HCT116 (cell line): ENCODE results near the gene DLG2. TPM values are rescaled to one million over a fixed set of nuclear protein-coding genes. Genes with fewer than 3 reads are reported as not detected.

Source experiments
- ATAC-seq: fragments of 200-7000 bp; cut with Tn5 transposase; 2 replicates; pipeline ENCODE4 v1.9.1; 2020; ENCODE audit warnings: mild to moderate bottlenecking, moderate library complexity
- BruUV-seq: library from RNA; stranded (reverse); fragments of 400-500 nt; replicated peaks from 2 replicates; lab custom pipeline; 2021; lab: Mats Ljungman, UMichigan
- CTCF ChIA-PET: fragments of 300-600 bp; sonication (Branson Sonifier 250); formaldehyde crosslinking; loops from one replicate; lab custom pipeline; 2021; ENCODE audit warnings: antibody characterized with exemption; lab: Charles Lee
- POLR2A ChIA-PET: fragments of 300-600, 350-600 bp; sonication (Branson Sonifier 250); formaldehyde crosslinking; loops from one replicate; lab custom pipeline; 2021; ENCODE audit warnings: antibody characterized with exemption; lab: Charles Lee
- RAD21 ChIA-PET, 2 experiments: fragments of 300-600 bp; sonication (Branson Sonifier 250); formaldehyde crosslinking; loops; one replicate each; lab custom pipeline; 2023; ENCODE audit warnings: low total read pairs in 2 of 2; ENCODE audit not compliant: uncharacterized antibody in 2 of 2, unreplicated experiment in 2 of 2, low non-redundant PET in 1 of 2; lab: Charles Lee
- DNase-seq: peaks from one replicate; pipeline ENCODE4 v3.0.0-alpha.2; 2010; ENCODE audit warnings: low read depth, low spot score
- H2AFZ ChIP-seq: fragments of 200-600 bp; shearing (Covaris generic), sonication (generic); 2 replicates; pipeline ENCODE4 v1.6.1; 2017; ENCODE audit warnings: low read depth, mixed run types, mixed read lengths, antibody characterized with exemption, low read length; ENCODE audit not compliant: poor library complexity, severe bottlenecking
- H3K27ac ChIP-seq: 2 replicates; pipeline ENCODE4 v1.5.1; 2012; ENCODE audit warnings: low read depth, low read length
- H3K27me3 ChIP-seq: fragments of 200-600 bp; sonication (generic); 2 replicates; pipeline ENCODE4 v1.6.1; 2016; ENCODE audit warnings: mixed run types, low read length, mixed read lengths; ENCODE audit not compliant: insufficient read depth
- H3K36me3 ChIP-seq, 2 experiments: fragments of 200-500 bp in 1 of 2; fragments of 200-600 bp in 1 of 2; sonication (Bioruptor generic) in 1 of 2; sonication (generic) in 1 of 2; 2 replicates each; pipeline versions ENCODE4 v1.5.1 to v1.6.1; 2014 to 2016; ENCODE audit warnings: low read length in 2 of 2, inconsistent platforms in 1 of 2, mixed read lengths in 1 of 2, mixed run types in 1 of 2; ENCODE audit not compliant: insufficient read depth in 2 of 2, control insufficient read depth in 1 of 2
- H3K4me1 ChIP-seq, 2 experiments: fragments of 200-600 bp in 1 of 2; sonication (generic) in 1 of 2; 2 replicates each; pipeline versions ENCODE4 v1.5.1 to v1.6.1; 2012 to 2017; ENCODE audit warnings: low read length in 2 of 2, inconsistent platforms in 1 of 2, mild to moderate bottlenecking in 1 of 2, mixed read lengths in 1 of 2, mixed run types in 1 of 2, moderate library complexity in 1 of 2; ENCODE audit not compliant: insufficient read depth in 2 of 2, control insufficient read depth in 1 of 2
- H3K4me2 ChIP-seq: fragments of 200-600 bp; sonication (generic); 2 replicates; pipeline ENCODE4 v1.6.1; 2017; ENCODE audit warnings: mixed run types, low read length, mixed read lengths
- H3K4me3 ChIP-seq, 2 experiments: fragments of 200-600 bp in 1 of 2; sonication (generic) in 1 of 2; replicated peaks in 1 of 2; 2 replicates each; pipeline ENCODE4 v1.5.1; 2011 to 2016; ENCODE audit warnings: low read length in 2 of 2, control low read depth in 1 of 2, low read depth in 1 of 2, mild to moderate bottlenecking in 1 of 2, mixed read lengths in 1 of 2, mixed run types in 1 of 2
- H3K79me2 ChIP-seq: fragments of 200-600 bp; sonication (generic); 2 replicates; pipeline ENCODE4 v1.6.1; 2017; ENCODE audit warnings: mild to moderate bottlenecking, mixed run types, low read length, moderate library complexity, mixed read lengths; ENCODE audit not compliant: insufficient read depth
- H3K9ac ChIP-seq: fragments of 200-600 bp; sonication (generic); 2 replicates; pipeline ENCODE4 v1.6.1; 2016; ENCODE audit warnings: low read length, mixed read lengths
- H3K9me2 ChIP-seq: fragments of 200-600 bp; sonication (generic), shearing (Covaris generic); 2 replicates; pipeline ENCODE4 v1.6.1; 2017; ENCODE audit warnings: mixed run types, mild to moderate bottlenecking, moderate library complexity; ENCODE audit not compliant: insufficient read depth
- H3K9me3 ChIP-seq, 2 experiments: fragments of 200-500 bp in 1 of 2; fragments of 200-600 bp in 1 of 2; sonication (Bioruptor generic) in 1 of 2; sonication (generic) in 1 of 2; 2 replicates each; pipeline ENCODE4 v1.6.1; 2014 to 2017; ENCODE audit warnings: low read length in 2 of 2, mixed read lengths in 2 of 2, inconsistent platforms in 1 of 2, low read depth in 1 of 2, mild to moderate bottlenecking in 1 of 2, mixed run types in 1 of 2, moderate library complexity in 1 of 2; ENCODE audit not compliant: control insufficient read depth in 1 of 2, insufficient read depth in 1 of 2
- H4K20me1 ChIP-seq: fragments of 200-600 bp; sonication (generic), shearing (Covaris generic); 2 replicates; pipeline ENCODE4 v1.6.1; 2017; ENCODE audit warnings: mixed run types, mild to moderate bottlenecking, moderate library complexity; ENCODE audit not compliant: insufficient read depth
- ATF3 ChIP-seq: IDR thresholded peaks from 2 replicates; pipeline ENCODE4 v1.6.1; 2012
- CTCF ChIP-seq, 3 experiments: fragments of 200-600 bp in 1 of 3; sonication (generic) in 1 of 3; IDR thresholded peaks in 2 of 3; conservative IDR thresholded peaks in 1 of 3; 2 replicates each; pipeline ENCODE4 v1.5.1; 2012 to 2017; ENCODE audit warnings: low read depth in 2 of 3, low read length in 2 of 3, antibody characterized with exemption in 1 of 3, borderline replicate concordance in 1 of 3, control low read depth in 1 of 3, mild to moderate bottlenecking in 1 of 3, mixed read lengths in 1 of 3, mixed run types in 1 of 3, moderate library complexity in 1 of 3; ENCODE audit not compliant: insufficient read depth in 1 of 3
- EGR1 ChIP-seq: IDR thresholded peaks from 2 replicates; pipeline ENCODE4 v1.6.1; 2012; ENCODE audit warnings: low read depth
- ELF1 ChIP-seq: IDR thresholded peaks from 2 replicates; pipeline ENCODE4 v1.6.1; 2012; ENCODE audit warnings: low read depth, borderline replicate concordance
- EZH2phosphoT487 ChIP-seq: fragments of 200-600 bp; IDR thresholded peaks from 2 replicates; pipeline ENCODE4 v1.6.1; 2018; ENCODE audit warnings: antibody characterized with exemption, borderline replicate concordance
- FOSL1 ChIP-seq: IDR thresholded peaks from 2 replicates; pipeline ENCODE4 v1.6.1; 2012; ENCODE audit warnings: low read depth
- POLR2AphosphoS5 ChIP-seq: IDR thresholded peaks from 2 replicates; pipeline ENCODE4 v1.6.1; 2011; ENCODE audit warnings: mild to moderate bottlenecking, low read depth, low read length, moderate library complexity
- RAD21 ChIP-seq: IDR thresholded peaks from 2 replicates; pipeline ENCODE4 v1.6.1; 2012; ENCODE audit warnings: low read depth, mild to moderate bottlenecking
- REST ChIP-seq: IDR thresholded peaks from 2 replicates; pipeline ENCODE4 v1.6.1; 2012; ENCODE audit warnings: low read depth
- SP1 ChIP-seq: IDR thresholded peaks from 2 replicates; pipeline ENCODE4 v1.6.1; 2012; ENCODE audit warnings: low read depth
- SRF ChIP-seq: IDR thresholded peaks from 2 replicates; pipeline ENCODE4 v1.6.1; 2012; ENCODE audit warnings: low read depth
- TCF7L2 ChIP-seq: IDR thresholded peaks from 2 replicates; pipeline ENCODE4 v1.7.0; 2011; ENCODE audit warnings: borderline replicate concordance, inconsistent platforms; ENCODE audit not compliant: insufficient read depth, insufficient read length; ENCODE audit errors: extremely low read depth
- YY1 ChIP-seq: IDR thresholded peaks from 2 replicates; pipeline ENCODE4 v1.6.1; 2011; ENCODE audit warnings: low read length, low read depth, moderate library complexity, mild to moderate bottlenecking; ENCODE audit not compliant: insufficient replicate concordance; ENCODE audit errors: extremely low read depth
- ZFX ChIP-seq: fragments of 450-650 bp; IDR thresholded peaks from 2 replicates; pipeline ENCODE4 v1.6.1; 2017
- ZNF274 ChIP-seq: fragments of 200-500 bp; sonication (Bioruptor generic); IDR thresholded peaks from 2 replicates; pipeline ENCODE4 v1.6.1; 2014; ENCODE audit warnings: mild to moderate bottlenecking, low read depth, low read length, inconsistent platforms
- intact Hi-C: fragments of 100-400 bp; cut with micrococcal nuclease; formaldehyde crosslinking; loops from 2 replicates; pipeline ENCODE4 v1.10.0; 2022
- total RNA-seq: library from RNA; stranded (reverse); gene quantifications from one replicate; pipeline ENCODE4 v1.2.1, GENCODE V29; 2021; ENCODE audit not compliant: unreplicated experiment

Gene DLG2
- total RNA-seq, 1 experiment from 2014 or later: 2.4 TPM

- Histone ChIP-seq H3K4me2 (no peak overlapping the region), H3K4me3 (no peak overlapping the region), H2AFZ (no peak overlapping the region), H3K27me3 (no peaks in the 10 kb centered on the region; the same call in 1 of the 2 replicates), H3K36me3 (no peaks in the 10 kb centered on the region), H3K9me3 (no peaks in the 10 kb centered on the region), H3K9me2 (no peaks in the 10 kb centered on the region), H3K4me1 (no peaks in the 10 kb centered on the region), H4K20me1 (no peaks in the 10 kb centered on the region), H3K9ac (no peak overlapping the region), H3K27ac (no peak overlapping the region), H3K79me2 (no peaks in the 10 kb centered on the region)
- DNase-seq (no peak), ATAC-seq (no peak)
- TF ChIP-seq ZFX: no peak
- TF ChIP-seq YY1: no peak
- intact Hi-C loops: no loop called here
- ChIA-PET RAD21 (no interaction called here), CTCF (no interaction called here), POLR2A (no interaction called here)
- BruUV-seq: no TSS peak
These were observed 360.5 kb downstream of the DLG2 start for GRCh38 chr11:85266646-85267045.

GRCh38 chr11:85263328-85263727 is 363.8 kb downstream of the DLG2 start:
- RAD21 ChIA-PET: no interaction called here
- no peak overlapping the region for H3K4me3 ChIP-seq
- no peaks in the 10 kb centered on the region for H4K20me1 ChIP-seq
- H3K9me3 ChIP-seq: no peaks in the 10 kb centered on the region
- H3K27me3 ChIP-seq: no peaks in the 10 kb centered on the region; the same call in 1 of the 2 replicates
- CTCF ChIA-PET: no interaction called here
- H3K4me2 ChIP-seq: no peak overlapping the region
- no peak overlapping the region for H2AFZ ChIP-seq
- H3K36me3 ChIP-seq: no peaks in the 10 kb centered on the region
- POLR2A ChIA-PET: interaction anchor here (0.5 kb wide), 1 partner anchor 1543 kb away, joined by 6 read pairs; no protein-coding TSS in a partner anchor
- BruUV-seq: no TSS peak
- ATAC-seq (no peak), DNase-seq (no peak)
- intact Hi-C loops: no loop called here
- no peak overlapping the region for H3K27ac ChIP-seq
- H3K9ac ChIP-seq: no peak overlapping the region
- H3K4me1 ChIP-seq: no peaks in the 10 kb centered on the region
- H3K9me2 ChIP-seq: no peaks in the 10 kb centered on the region
- H3K79me2 ChIP-seq: no peaks in the 10 kb centered on the region
- TF ChIP-seq EGR1 (no peak), TCF7L2 (no peak), SRF (no peak), CTCF (IDR thresholded peaks at IDR 0.05 in 2 of 3, conservative IDR thresholded peaks at IDR 0.05 in 1 of 3; ENCODE audit: borderline replicate concordance in 1 of 3, insufficient read depth in 1 of 3, low read depth in 2 of 3, low read length in 2 of 3) (no peak), ATF3 (no peak), FOSL1 (no peak), YY1 (no peak), ELF1 (no peak), REST (no peak), POLR2AphosphoS5 (no peak), ZNF274 (no peak), RAD21 (no peak), SP1 (no peak), EZH2phosphoT487 (no peak)
